Stimulated activated CD4-positive, alpha-beta T cell treated with anti-CD3 and anti-CD28 coated beads, Interleukin-12 subunit alpha, Interleukin-12 subunit beta, amount 100 ng/mL, for 4 hours (primary cell): ENCODE data around the gene GJC1.
"Not testable (repeated sequence)": the region's sequence is repeated elsewhere in the genome, so short reads cannot be mapped to it uniquely, and the experiment has no call there.

ENCODE experiments used
- DNase-seq: peaks from one replicate; pipeline ENCODE4 v3.0.0-alpha.2; 2020

GJC1 gene

DNA sequence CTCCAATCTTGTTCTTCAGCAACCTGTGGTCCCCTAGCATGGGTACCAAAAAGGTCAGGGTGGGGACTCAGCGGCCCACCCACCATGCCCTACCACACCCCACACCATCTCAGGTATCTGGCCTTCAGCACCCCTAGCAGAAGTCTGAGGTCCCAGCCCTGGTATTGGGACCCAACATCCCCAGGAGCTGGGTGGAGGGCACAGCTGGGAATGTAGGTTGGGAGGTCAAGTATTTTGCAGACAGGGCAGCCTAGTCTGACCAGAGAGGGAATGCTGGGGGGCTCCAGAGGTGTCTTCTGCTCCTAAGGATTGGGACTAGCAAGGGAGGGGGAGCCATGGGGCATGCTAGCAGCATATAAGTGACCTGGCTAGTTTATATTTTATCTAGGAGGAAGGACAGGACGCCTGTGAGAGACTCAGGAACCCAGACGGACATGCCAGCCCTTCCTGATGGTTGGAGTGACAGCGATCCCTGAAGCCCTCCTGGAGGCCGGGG is 72.1 kb downstream of the GJC1 start:
- DNase-seq, result no peak

DNA sequence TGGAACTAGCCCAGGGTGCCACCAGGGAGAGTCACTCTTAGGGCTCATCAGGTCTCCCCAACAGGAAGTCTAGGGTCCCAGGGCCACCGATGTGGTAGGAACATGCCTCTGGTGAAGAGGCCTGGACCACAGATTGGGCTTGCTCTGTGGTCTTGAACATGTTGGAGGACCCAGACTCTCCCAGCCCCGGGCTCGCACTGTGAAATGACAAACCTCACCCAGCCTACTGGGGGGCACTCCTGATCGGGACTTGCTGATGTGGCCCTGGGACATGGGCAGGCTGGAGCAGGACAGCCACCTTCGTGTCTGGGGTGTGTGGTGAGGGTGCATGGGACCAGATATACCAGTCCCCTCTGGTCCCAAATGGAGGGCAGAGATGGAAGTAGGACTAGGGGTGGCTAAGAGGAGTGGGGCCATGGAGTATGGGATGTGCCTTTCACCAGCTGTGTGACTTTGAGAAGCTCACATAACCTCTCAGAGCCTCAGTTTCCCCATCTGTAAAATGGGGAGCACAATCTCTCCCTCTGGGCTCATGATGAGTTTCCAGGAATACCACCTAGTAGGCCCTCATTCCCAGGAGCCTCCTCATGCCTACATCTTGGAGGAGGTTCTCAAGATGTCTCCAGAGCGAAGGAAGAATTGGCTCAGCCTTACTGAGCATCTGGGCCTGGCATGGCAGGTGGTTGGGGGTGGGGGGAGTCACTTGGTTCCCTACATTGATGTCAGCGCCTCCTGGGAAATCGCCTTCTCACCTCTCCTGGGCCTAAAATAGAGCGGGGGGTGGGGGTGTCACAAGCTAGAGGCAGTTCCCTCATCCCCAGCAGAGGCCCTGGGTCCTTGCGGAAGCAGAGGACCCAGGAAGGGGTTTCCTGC is 72.8 kb downstream of the GJC1 start:
- no peak for DNase-seq

DNA sequence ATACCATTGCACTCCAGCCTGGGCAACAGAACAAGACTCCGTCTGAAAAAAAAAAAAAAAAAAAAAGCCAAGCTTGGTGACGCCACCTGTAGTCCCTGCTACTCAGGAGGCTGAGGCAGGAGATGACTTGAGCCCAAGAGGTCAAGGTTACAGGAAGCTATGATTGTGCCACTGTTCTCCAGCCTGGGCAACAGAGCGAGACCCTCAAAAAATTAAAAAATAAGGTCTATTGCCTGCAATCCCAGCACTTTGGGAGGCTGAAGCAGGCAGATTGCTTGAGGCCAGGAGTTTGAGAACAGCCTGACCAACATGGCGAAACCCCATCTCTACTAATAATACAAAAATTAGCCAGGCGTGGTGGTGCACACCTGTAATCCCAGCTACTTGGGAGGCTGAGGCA is 74.9 kb downstream of the GJC1 start:
- not testable (repeated sequence) for DNase-seq

DNA sequence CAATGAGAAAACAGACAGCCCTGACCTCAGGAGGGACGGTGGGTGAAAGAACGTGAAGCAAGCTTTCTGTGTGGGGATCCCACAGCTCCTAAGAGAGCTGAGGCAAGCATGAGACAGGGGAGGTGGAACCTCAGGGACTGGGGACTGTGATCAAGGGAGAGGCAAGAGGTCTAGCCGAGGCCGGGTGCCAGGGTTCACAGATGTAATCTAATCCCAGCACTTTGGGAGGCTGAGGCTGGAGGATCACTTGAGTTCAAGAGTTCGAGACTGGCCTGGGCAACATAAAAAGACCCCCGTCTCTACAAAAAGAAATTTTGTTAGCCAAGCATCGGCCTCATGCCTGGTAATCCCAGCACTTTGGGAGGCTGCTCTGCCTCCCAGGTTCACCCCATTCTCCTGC is 75.8 kb downstream of the GJC1 start:
- DNase-seq, result no peak

DNA sequence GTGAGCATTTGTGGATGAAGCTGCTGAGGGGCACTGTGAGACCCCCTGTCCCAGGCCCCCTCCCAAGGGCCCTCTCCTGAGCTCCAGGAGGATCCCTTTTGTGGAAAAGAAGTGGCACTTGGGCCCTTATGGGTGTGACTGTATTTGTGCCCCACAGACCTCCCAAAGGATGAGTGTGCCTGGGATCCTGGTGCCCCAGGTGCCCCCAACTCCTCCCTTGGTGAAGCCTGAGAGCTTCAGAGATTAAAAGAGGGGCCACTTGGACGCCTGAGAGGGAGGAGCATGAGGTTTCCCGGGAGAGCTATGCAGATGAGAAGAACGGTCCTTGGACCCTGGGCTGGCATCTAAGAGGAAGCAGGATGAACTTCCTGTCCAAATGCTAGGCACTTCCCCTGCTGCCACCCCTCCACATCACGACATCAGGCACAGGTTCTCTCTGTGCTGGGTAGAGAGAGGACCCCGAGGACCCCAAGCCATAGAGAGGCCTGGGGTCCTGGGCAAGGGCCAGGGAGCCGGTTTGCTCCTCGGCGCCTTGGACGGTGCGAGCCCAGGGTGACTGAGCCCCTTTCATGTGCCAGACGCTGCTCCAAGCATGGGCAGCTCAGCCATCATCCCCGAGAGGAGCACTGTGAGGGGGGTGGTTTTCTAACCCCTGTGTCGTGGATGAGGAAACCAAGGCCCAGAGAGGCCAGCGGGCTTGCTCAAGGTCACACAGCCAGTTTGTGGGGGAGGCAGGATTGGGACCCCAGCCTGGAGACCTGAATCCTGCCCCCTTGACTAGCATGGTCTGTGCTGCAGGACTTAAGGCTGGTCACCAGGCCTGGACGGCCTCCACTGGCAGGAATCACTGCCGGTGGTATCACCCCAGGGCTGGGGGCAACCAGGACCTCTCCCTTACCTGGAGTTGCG is 76.9 kb downstream of the GJC1 start:
- no peak for DNase-seq

DNA sequence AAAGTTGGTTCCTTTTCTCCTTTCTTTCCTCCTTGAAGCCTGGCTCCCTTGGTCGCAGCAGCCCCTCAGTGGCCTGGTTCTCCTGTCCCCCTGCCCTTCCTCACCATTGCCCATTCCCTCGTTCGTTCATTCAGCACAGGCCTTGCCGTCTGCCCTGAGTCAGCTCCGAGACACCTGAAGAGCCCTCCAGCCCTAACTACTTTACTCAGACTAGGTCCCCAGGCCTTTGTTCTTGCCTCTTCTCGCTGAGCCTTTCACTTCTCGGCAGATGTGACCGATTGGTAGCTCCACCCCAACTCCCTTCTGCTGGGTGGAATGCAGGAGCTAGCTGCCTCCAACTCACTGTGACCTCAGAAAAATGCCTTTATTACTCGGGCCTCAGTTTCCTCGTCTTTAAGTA is 78.3 kb downstream of the GJC1 start:
- no peak for DNase-seq

DNA sequence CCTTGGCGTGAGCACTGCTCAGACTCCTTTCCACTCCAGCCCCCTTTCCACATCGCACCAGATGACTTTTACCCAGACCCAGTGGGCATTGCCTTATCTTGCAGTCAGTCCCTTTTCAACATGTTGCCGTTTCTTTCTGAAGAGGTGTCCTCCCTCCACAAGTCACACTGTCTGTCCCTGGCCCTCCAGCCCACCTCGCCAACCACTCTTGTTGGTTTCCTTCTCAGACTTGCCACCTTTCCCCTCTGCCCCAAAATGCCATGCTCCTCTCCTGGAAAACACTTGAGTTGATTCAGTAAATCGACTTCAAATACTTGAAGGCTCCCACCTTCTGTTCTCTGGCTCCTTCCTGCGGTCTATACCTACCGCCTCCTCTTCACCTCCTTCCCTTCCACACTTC is 78.8 kb downstream of the GJC1 start:
- DNase-seq, result no peak

DNA sequence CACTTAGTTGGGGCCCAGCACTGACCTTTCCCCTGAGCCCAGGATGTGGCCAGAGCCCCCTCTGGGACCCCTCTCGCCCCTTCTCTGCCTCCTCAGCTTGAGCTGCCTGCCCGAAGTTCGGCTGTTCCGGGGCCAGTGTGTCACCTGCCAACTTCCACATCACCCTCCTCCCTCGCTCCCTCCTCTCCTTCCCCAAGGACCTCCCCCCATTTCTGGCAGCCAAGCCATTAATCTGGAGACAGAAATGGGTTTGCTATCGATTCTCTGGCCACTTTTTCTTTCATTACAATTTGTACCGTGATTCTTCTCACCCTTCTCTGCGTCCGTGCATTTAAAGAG is 80.1 kb downstream of the GJC1 start:
- DNase-seq, result no peak

DNA sequence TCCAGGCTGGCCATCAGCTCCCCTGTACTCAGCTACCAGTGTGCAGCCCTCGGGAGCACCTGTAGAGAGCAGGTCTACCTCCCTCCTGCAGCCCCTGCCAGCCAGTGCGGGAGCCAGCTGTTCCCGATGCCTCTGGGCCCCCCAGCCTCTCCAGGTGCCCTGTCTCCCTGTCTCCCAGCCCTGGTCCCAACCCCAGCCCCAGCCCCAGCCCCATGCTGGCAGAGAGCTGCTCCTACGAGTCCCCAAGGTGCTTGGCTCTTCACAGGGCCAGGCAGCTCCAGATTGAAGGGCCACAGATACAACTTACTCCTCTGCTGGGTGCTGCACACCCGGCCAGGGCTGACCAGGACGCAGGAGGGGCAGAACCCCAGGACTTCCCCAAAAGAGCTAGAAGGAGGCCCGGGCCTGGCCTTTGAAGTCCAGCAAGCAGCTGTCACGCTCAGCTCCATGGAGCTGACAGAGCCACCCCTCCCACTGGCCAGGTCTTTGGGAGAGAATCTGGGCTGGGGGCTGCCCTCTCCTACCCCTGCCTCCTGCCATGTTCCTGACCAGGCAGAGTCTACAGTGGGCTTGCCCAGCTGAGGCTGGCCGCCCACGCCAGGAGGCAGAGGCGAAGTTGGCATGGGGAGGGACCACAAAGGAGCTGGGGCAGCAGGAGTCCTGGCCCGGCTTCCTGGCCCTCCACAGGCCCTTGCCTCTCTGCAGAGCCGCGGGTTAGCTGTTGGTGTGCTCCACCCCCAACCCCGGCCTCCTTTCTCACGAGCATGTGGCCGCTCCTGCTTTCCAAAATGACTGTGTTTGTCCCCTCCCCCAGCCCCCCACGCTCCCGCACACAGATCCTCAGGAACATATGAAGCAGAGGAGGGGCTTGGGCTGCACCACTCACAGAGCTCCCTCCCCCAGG is 80.8 kb downstream of the GJC1 start:
- DNase-seq, result no peak
